HepG2 (cell line): Measurements from ENCODE around the gene EGFR. TPM values are rescaled to one million over a fixed set of nuclear protein-coding genes. Genes with fewer than 3 reads are reported as not detected.

Experiments
- ATAC-seq: fragments of 200-7000 bp; cut with Tn5 transposase; 3 replicates; pipeline ENCODE4 v1.9.1; 2020; ENCODE audit warnings: mild to moderate bottlenecking, moderate library complexity
- BruUV-seq: library from RNA; stranded (reverse); fragments of 400-500 nt; replicated peaks from 2 replicates; lab custom pipeline; 2021; lab: Mats Ljungman, UMichigan
- CTCF ChIA-PET: fragments of 300-600 bp; formaldehyde crosslinking; extraction: SDS; loops from one replicate; lab custom pipeline; 2021; ENCODE audit warnings: low total read pairs, inconsistent platforms, low intra/inter-chr PET ratio; lab: Yijun Ruan, JAX
- POLR2A ChIA-PET: fragments of 350-600 bp; sonication (Branson Sonifier 250); formaldehyde crosslinking; loops from one replicate; lab custom pipeline; 2020; ENCODE audit warnings: antibody characterized with exemption, inconsistent platforms; lab: Yijun Ruan, JAX
- DNase-seq: peaks from one replicate; pipeline ENCODE4 v3.0.0-alpha.2; 2015; ENCODE audit warnings: low spot score
- FAIRE-seq: peaks from 3 replicates; lab custom pipeline; 2011; peaks lifted over from hg19 to GRCh38; lab: Jason Lieb, UNC
- H2AFZ ChIP-seq: one replicate; pipeline ENCODE4 v1.6.1; 2011; ENCODE audit warnings: low read length, inconsistent platforms
- H3K27ac ChIP-seq: fragments of 300-600 bp; 3 replicates; pipeline ENCODE4 v1.8.0; 2011; ENCODE audit warnings: mixed run types, mild to moderate bottlenecking, mixed read lengths, low read length, inconsistent platforms; ENCODE audit not compliant: insufficient read depth; ENCODE audit errors: extremely low read length
- H3K27me3 ChIP-seq, 2 experiments: fragments of 200-600 bp in 1 of 2; 2 replicates in 1 of 2; 3 replicates in 1 of 2; pipeline versions ENCODE4 v1.6.0 to v1.8.0; 2011; ENCODE audit warnings: low read length in 2 of 2, mild to moderate bottlenecking in 2 of 2, moderate library complexity in 2 of 2, inconsistent platforms in 1 of 2; ENCODE audit not compliant: insufficient read depth in 2 of 2, control insufficient read depth in 1 of 2
- H3K36me3 ChIP-seq, 2 experiments: fragments of 200-600 bp in 1 of 2; replicated peaks in 1 of 2; 2 replicates in 1 of 2; 3 replicates in 1 of 2; pipeline versions ENCODE4 v1.5.1 to v1.8.0; 2011; ENCODE audit warnings: low read length in 2 of 2, inconsistent platforms in 1 of 2; ENCODE audit not compliant: insufficient read depth in 2 of 2, control insufficient read depth in 1 of 2
- H3K4me1 ChIP-seq: 2 replicates; pipeline ENCODE4 v1.5.1; 2012; ENCODE audit warnings: low read length, inconsistent platforms; ENCODE audit not compliant: insufficient read depth
- H3K4me2 ChIP-seq: 2 replicates; pipeline ENCODE4 v1.6.0; 2011; ENCODE audit warnings: low read depth, low read length, inconsistent platforms
- H3K4me3 ChIP-seq, 3 experiments: fragments of 200-600 bp in 1 of 3; sonication (generic), shearing (Covaris generic) in 1 of 3; replicated peaks in 1 of 3; 2 replicates each; pipeline ENCODE4 v1.5.1; 2011 to 2016; ENCODE audit warnings: low read length in 3 of 3, inconsistent platforms in 2 of 3, low read depth in 2 of 3, mild to moderate bottlenecking in 2 of 3, control low read depth in 1 of 3, mixed read lengths in 1 of 3; ENCODE audit not compliant: insufficient read depth in 1 of 3
- H3K79me2 ChIP-seq: one replicate; pipeline ENCODE4 v1.6.1; 2011; ENCODE audit warnings: low read length, inconsistent platforms; ENCODE audit not compliant: insufficient read depth
- H3K9ac ChIP-seq: 2 replicates; pipeline ENCODE4 v1.6.0; 2011; ENCODE audit warnings: mild to moderate bottlenecking, low read depth, low read length, inconsistent platforms; ENCODE audit not compliant: insufficient read depth
- H3K9me3 ChIP-seq: 2 replicates; pipeline ENCODE4 v1.5.1; 2012; ENCODE audit warnings: mild to moderate bottlenecking, low read length
- H4K20me1 ChIP-seq: 2 replicates; pipeline ENCODE4 v1.6.0; 2011; ENCODE audit warnings: inconsistent platforms, mild to moderate bottlenecking, low read length, moderate library complexity; ENCODE audit not compliant: insufficient read depth
- GMEB1 ChIP-seq: sonication (generic); formaldehyde crosslinking; IDR thresholded peaks from 2 replicates; pipeline ENCODE4 v1.5.1; 2020; ENCODE audit warnings: missing genetic modification reagents, mild to moderate bottlenecking, borderline replicate concordance
- NFYC ChIP-seq: IDR thresholded peaks from 2 replicates; pipeline ENCODE4 v1.6.1; 2016; ENCODE audit warnings: missing genetic modification reagents, missing compliant biosample characterization
- ZNF264 ChIP-seq: sonication (generic); formaldehyde crosslinking; IDR thresholded peaks from 2 replicates; pipeline ENCODE4 v1.4.0; 2020; ENCODE audit warnings: missing genetic modification reagents
- ZNF670 ChIP-seq: sonication (generic); formaldehyde crosslinking; IDR thresholded peaks from 2 replicates; pipeline ENCODE4 v1.8.0; 2022; ENCODE audit warnings: mild to moderate bottlenecking, missing genetic modification reagents, borderline replicate concordance
- WGBS: methylation state at CpG from one replicate; pipeline ENCODE4 v1.1.6; 2017; ENCODE audit warnings: low lambda C conversion rate; 5-methylcytosine and 5-hydroxymethylcytosine counted together
- in situ Hi-C: cut with HindIII; loops from 2 replicates; pipeline ENCODE4 v1.10.0; 2017; ENCODE audit warnings: low pct_unique_long_range_greater_than_20kb; ENCODE audit not compliant: extremely low pct_ligation_motif_present
- intact Hi-C: fragments of 100-400 bp; cut with micrococcal nuclease; formaldehyde crosslinking; loops from one replicate; pipeline ENCODE4 v1.10.0; 2022; ENCODE audit not compliant: unreplicated experiment
- polyA plus RNA-seq, 8 experiments: library from polyadenylated mRNA; depleted of rRNA in 3 of 8; stranded (reverse) in 7 of 8; unstranded in 1 of 8; fragments of >200 nt; fragmentation: Illumina TruSeq in 4 of 8; extraction: Trizol in 4 of 8; gene quantifications; 2 replicates each; pipeline versions ENCODE4 v1.2.1 to v1.2.3, GENCODE V29; 2011 to 2016; ENCODE audit warnings: low read depth in 4 of 8, missing spikeins in 1 of 8, mixed read lengths in 1 of 8; ENCODE audit not compliant: insufficient read depth in 1 of 8
- total RNA-seq, 5 experiments: library from RNA; depleted of rRNA; stranded (reverse); fragments of >200 nt; fragmentation: Illumina TruSeq; extraction: Trizol; gene quantifications; 2 replicates each; pipeline ENCODE4 v1.2.3, GENCODE V29; 2016; ENCODE audit warnings: low read depth in 1 of 5
- TF ChIP-seq, protein P1 (sequence below): sonication (generic); formaldehyde crosslinking; IDR thresholded peaks from 2 replicates; pipeline ENCODE4 v1.9.0; 2021; ENCODE audit warnings: mild to moderate bottlenecking, missing genetic modification reagents

EGFR gene
- total and polyA plus RNA-seq, 2 of the 13 experiments (the other 11 are each of a cell fraction or from before 2014, with no cell fraction given): 7.0 to 10.0 TPM

DNA sequence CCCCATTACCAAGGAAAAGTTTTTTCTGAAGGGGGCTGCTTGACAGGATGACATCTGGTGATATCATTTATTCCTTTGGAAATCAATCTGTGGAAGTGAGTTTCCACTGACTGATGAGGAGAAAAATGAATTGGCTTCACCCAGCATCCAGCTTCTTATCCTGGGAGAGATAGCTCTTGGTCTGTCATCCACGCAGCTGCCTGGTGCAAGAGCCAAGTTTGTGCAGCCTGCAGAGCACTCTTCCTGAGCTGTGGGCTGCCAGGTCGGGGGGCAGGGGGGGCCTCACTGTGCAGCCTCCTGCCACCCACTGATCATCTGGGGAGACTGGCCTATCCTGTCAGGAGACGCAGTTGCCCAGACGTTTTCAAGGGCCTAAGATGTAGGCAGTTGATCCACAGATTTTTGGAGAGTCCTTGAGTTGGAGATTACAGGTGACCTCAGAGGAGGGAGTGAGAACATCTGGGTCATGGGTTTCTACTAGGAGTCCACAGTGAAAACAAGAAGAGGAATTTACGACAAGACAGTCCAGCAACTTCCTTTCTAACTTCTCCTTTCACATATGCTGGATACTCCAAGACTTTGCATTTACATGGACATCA is 75.4 kb downstream of the EGFR start (continued):
- TF ChIP-seq GMEB1 (CRISPR knock-in tag): no peak
- TF ChIP-seq ZNF670 (CRISPR knock-in tag): no peak
- no peak for TF ChIP-seq ZNF264

DNA sequence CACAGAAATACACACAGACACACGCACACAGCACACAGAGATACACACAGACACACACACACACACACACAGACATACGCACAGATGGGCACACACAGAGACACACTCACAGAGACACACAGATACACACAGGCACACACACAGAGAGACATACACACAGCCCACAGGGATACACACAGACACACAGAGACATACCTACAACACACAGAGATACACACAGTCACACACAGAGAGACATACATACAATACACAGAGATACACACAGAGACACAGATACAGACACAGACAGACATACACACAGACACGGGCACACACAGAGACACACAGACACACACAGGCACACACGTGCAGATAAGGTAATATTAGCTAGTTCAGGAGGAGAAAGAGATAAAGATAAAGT is 76.9 kb downstream of the EGFR start:
- TF ChIP-seq, protein P1, sequence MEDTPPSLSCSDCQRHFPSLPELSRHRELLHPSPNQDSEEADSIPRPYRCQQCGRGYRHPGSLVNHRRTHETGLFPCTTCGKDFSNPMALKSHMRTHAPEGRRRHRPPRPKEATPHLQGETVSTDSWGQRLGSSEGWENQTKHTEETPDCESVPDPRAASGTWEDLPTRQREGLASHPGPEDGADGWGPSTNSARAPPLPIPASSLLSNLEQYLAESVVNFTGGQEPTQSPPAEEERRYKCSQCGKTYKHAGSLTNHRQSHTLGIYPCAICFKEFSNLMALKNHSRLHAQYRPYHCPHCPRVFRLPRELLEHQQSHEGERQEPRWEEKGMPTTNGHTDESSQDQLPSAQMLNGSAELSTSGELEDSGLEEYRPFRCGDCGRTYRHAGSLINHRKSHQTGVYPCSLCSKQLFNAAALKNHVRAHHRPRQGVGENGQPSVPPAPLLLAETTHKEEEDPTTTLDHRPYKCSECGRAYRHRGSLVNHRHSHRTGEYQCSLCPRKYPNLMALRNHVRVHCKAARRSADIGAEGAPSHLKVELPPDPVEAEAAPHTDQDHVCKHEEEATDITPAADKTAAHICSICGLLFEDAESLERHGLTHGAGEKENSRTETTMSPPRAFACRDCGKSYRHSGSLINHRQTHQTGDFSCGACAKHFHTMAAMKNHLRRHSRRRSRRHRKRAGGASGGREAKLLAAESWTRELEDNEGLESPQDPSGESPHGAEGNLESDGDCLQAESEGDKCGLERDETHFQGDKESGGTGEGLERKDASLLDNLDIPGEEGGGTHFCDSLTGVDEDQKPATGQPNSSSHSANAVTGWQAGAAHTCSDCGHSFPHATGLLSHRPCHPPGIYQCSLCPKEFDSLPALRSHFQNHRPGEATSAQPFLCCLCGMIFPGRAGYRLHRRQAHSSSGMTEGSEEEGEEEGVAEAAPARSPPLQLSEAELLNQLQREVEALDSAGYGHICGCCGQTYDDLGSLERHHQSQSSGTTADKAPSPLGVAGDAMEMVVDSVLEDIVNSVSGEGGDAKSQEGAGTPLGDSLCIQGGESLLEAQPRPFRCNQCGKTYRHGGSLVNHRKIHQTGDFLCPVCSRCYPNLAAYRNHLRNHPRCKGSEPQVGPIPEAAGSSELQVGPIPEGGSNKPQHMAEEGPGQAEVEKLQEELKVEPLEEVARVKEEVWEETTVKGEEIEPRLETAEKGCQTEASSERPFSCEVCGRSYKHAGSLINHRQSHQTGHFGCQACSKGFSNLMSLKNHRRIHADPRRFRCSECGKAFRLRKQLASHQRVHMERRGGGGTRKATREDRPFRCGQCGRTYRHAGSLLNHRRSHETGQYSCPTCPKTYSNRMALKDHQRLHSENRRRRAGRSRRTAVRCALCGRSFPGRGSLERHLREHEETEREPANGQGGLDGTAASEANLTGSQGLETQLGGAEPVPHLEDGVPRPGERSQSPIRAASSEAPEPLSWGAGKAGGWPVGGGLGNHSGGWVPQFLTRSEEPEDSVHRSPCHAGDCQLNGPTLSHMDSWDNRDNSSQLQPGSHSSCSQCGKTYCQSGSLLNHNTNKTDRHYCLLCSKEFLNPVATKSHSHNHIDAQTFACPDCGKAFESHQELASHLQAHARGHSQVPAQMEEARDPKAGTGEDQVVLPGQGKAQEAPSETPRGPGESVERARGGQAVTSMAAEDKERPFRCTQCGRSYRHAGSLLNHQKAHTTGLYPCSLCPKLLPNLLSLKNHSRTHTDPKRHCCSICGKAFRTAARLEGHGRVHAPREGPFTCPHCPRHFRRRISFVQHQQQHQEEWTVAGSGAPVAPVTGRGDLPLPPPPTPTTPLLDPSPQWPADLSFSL (CRISPR knock-in tag): 0 out of 2 replicates have a peak, but pooled peaks have one; percentile 18
- no peak for TF ChIP-seq NFYC (CRISPR knock-in tag)
- TF ChIP-seq, all 625 proteins: peak for 1
- no peak overlapping the region for H3K9ac ChIP-seq
- no peak overlapping the region for H3K27ac ChIP-seq
- WGBS: 91% methylated on average over 3 of the region's 4 CpGs
- H3K4me1 ChIP-seq: peaks cover 21% of the 10 kb centered on the region
- ChIA-PET CTCF (no interaction called here), POLR2A (no interaction called here)
- H3K4me3 ChIP-seq: no peak overlapping the region
- no peak for ATAC-seq
- DNase-seq: no peak
- no peaks in the 10 kb centered on the region for H4K20me1 ChIP-seq
- H3K36me3 ChIP-seq: no peaks in the 10 kb centered on the region
- intact Hi-C loops: no loop called here
- BruUV-seq: no TSS peak
- FAIRE-seq: no peak
- no peaks in the 10 kb centered on the region for H3K79me2 ChIP-seq
- H3K9me3 ChIP-seq: no peaks in the 10 kb centered on the region
- H3K27me3 ChIP-seq: 0 out of 5 replicates have a peak, but pooled peaks cover 0 to 2% of the 10 kb centered on the region in 2 experiments
- H2AFZ ChIP-seq: no peak overlapping the region
- no peak overlapping the region for H3K4me2 ChIP-seq
- in situ Hi-C loops: no loop called here
